ENCODE results near the gene RIMS3.

DNA sequence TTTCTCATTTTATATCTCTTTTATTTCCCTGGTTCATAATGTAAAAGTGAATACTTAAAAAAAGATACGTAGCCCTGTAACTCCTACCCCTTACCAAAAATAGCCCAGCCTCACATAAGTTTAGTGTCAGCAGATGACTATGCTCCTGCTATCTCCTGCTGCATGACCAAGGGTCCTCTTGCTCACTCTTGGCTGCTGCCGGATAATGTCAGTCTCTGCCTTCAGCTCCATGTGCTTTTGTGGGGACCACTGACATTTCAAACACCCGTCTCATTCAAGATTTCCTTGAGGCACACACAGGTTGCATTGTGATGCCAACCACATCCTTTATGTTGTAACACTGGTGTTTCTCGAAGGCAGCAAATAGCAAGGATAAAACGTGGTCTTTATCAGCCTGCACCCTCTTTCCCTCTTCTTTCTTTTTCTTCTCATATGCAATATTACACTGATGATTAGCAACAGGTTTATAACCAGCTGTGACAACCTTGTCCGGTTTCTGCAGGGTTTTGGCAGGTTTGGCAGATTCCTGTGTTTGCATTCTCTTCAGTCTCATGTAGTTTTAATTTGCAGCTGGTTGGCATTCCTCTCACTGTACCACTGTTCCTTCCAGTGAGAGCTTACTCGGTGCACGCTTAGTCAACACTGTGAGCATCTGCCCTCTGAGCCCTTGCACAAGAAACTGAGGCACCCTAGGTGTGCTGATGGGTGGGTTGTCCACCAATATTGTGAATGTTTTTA, 71.9 kb downstream of the RIMS3 start:
- TF ChIP-seq, protein P1, sequence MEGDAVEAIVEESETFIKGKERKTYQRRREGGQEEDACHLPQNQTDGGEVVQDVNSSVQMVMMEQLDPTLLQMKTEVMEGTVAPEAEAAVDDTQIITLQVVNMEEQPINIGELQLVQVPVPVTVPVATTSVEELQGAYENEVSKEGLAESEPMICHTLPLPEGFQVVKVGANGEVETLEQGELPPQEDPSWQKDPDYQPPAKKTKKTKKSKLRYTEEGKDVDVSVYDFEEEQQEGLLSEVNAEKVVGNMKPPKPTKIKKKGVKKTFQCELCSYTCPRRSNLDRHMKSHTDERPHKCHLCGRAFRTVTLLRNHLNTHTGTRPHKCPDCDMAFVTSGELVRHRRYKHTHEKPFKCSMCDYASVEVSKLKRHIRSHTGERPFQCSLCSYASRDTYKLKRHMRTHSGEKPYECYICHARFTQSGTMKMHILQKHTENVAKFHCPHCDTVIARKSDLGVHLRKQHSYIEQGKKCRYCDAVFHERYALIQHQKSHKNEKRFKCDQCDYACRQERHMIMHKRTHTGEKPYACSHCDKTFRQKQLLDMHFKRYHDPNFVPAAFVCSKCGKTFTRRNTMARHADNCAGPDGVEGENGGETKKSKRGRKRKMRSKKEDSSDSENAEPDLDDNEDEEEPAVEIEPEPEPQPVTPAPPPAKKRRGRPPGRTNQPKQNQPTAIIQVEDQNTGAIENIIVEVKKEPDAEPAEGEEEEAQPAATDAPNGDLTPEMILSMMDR (IDR thresholded peaks at IDR 0.05), result no peak
- TF ChIP-seq SIN3A (IDR thresholded peaks at IDR 0.05; ENCODE audit: borderline replicate concordance, insufficient read depth, low read depth, low read length), result no peak
